Left lung (tissue), 10 donors: ENCODE results near the gene KLKB1. TPM values are rescaled to one million over a fixed set of nuclear protein-coding genes. Genes with fewer than 3 reads are reported as not detected.
"Not testable (repeated sequence)": the region's sequence is repeated elsewhere in the genome, so short reads cannot be mapped to it uniquely, and the experiment has no call there.

ENCODE experiments used
- ATAC-seq: fragments of 200-7000 bp; cut with Tn5 transposase; one replicate; pipeline ENCODE4 v1.9.1; 2020; ENCODE audit warnings: moderate library complexity
- DNase-seq, 4 donors: peaks; one replicate each; pipeline ENCODE4 v3.0.0-alpha.2; 2013 to 2020
- H3K27ac ChIP-seq, 2 donors: fragments of 200-600 bp; sonication (generic) in 1 of 2; one replicate each; pipeline versions ENCODE4 v1.5.0 to v1.8.0; 2020 to 2021
- H3K27me3 ChIP-seq, 2 donors: fragments of 200-600 bp; sonication (generic) in 1 of 2; one replicate each; pipeline versions ENCODE4 v1.5.0 to v1.8.0; 2020 to 2021
- H3K36me3 ChIP-seq, 2 donors: fragments of 200-600 bp; sonication (generic) in 1 of 2; one replicate each; pipeline versions ENCODE4 v1.5.0 to v1.8.0; 2020 to 2021
- H3K4me1 ChIP-seq, 2 donors: fragments of 200-600 bp; one replicate each; pipeline ENCODE4 v1.8.0; 2021
- H3K4me3 ChIP-seq, 2 donors: fragments of 200-600 bp; sonication (generic) in 1 of 2; one replicate each; pipeline versions ENCODE4 v1.5.0 to v1.8.0; 2020 to 2021; ENCODE audit warnings: mild to moderate bottlenecking in 1 of 2
- H3K9me3 ChIP-seq, 2 donors: fragments of 200-600 bp; sonication (generic) in 1 of 2; one replicate each; pipeline versions ENCODE4 v1.5.0 to v1.8.0; 2020 to 2021
- CTCF ChIP-seq, 2 donors: fragments of 200-600 bp; sonication (generic) in 1 of 2; IDR thresholded peaks; one replicate each; pipeline versions ENCODE4 v1.5.0 to v1.8.0; 2021; ENCODE audit warnings: antibody characterized with exemption in 2 of 2
- intact Hi-C, 2 donors: fragments of 100-400 bp; cut with DNase I; formaldehyde crosslinking; loops; one replicate each; pipeline versions ENCODE4 v1.11.2 to v1.14.2; 2022
- polyA plus RNA-seq, 6 donors: library from polyadenylated mRNA; unstranded; fragments of 120-200 nt; gene quantifications; one replicate each; pipeline ENCODE4 v1.2.1, GENCODE V29; 2013; ENCODE audit not compliant: insufficient read length in 6 of 6
- total RNA-seq, 2 donors: library from RNA; stranded (reverse); fragmentation: NEBNext Ultra II Directional; extraction: Animal tissue kit (Norgen Biotek cat#: 25700); gene quantifications; one replicate each; pipeline ENCODE4 v1.2.1, GENCODE V29; 2021
- donor health status: DM: no; HTN: yes; CAD: no.
- donor health status: DM: no; HTN: no; CAD: no.

Gene KLKB1
- total and polyA plus RNA-seq, 8 donors: 0.15 to 3.1 (median 1.2) TPM

GRCh38 chr4:186244835-186245234 lies 17.5 kb downstream of the KLKB1 start:
- H3K36me3 ChIP-seq: no peaks in the 10 kb centered on the region
- no peaks in the 10 kb centered on the region for H3K4me1 ChIP-seq
- no peak for TF ChIP-seq CTCF (IDR thresholded peaks at IDR 0.05)
- H3K27me3 ChIP-seq: no peaks in the 10 kb centered on the region
- intact Hi-C loops: no loop called here
- H3K4me3 ChIP-seq: no peak overlapping the region
- H3K9me3 ChIP-seq: peaks cover 0 to 4% of the 10 kb centered on the region in 2 donors
- no peak for DNase-seq
- ATAC-seq: no peak
- H3K27ac ChIP-seq: no peak overlapping the region

DNA sequence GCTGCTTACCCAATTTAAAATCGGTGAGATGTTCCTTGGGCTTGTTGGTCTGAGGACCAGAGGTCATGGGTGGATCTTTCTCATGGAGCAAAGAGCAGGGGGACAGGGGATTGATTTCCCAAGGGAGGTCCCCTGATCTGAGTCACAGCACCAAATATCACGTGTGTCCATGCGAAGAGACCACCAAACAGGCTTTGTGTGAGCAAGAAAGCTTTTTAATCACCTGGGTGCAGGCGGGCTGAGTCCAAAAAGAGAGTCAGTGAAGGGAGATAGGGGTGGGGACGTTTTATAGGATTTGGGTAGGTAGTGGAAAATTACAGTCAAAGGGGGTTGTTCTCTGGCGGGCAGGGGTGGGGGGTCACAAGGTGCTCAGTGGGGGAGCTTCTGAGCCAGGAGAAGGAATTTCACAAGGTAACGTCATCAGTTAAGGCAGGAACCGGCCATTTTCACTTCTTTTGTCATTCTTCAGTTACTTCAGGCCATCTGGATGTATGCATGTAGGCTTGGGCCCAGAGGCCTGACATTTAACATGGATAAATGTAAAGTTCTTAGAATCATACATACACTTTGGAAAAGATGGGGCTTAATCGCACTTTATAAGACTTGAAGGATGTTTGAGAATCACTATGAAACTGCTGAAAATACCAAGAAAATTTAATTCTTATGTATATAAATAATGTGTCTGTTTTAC lies 19.9 kb downstream of the KLKB1 start:
- intact Hi-C loops, DNase-seq, H3K9me3 ChIP-seq, H3K4me1 ChIP-seq, H3K27ac ChIP-seq, H3K4me3 ChIP-seq, H3K36me3 ChIP-seq, ATAC-seq, H3K27me3 ChIP-seq: not testable (repeated sequence)

DNA sequence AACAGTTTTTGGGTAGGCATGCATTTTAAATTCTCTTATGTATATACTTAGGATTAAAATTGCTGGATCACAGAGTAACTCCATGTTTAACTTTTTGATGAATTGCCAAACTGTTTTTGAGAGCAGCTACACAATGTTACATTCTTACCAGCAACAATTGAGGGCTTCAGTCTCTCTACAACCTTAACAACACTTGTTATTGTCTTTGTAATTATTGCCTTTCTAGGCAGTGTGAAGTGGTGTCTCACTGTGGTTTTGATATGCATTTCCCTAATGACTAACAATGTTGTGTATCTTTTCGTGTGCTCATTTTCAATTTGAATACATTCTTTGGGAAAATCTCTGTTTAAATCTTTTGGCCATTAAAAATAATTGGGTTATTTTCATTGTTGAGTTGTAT lies 21.3 kb downstream of the KLKB1 start:
- Histone ChIP-seq H3K4me3 (no peak overlapping the region), H3K36me3 (no peaks in the 10 kb centered on the region), H3K9me3 (peaks cover 0 to 4% of the 10 kb centered on the region in 2 donors), H3K27me3 (no peaks in the 10 kb centered on the region), H3K27ac (no peak overlapping the region), H3K4me1 (no peaks in the 10 kb centered on the region)
- no peak for TF ChIP-seq CTCF (IDR thresholded peaks at IDR 0.05)
- ATAC-seq (no peak), DNase-seq (no peak)
- intact Hi-C loops: no loop called here

DNA sequence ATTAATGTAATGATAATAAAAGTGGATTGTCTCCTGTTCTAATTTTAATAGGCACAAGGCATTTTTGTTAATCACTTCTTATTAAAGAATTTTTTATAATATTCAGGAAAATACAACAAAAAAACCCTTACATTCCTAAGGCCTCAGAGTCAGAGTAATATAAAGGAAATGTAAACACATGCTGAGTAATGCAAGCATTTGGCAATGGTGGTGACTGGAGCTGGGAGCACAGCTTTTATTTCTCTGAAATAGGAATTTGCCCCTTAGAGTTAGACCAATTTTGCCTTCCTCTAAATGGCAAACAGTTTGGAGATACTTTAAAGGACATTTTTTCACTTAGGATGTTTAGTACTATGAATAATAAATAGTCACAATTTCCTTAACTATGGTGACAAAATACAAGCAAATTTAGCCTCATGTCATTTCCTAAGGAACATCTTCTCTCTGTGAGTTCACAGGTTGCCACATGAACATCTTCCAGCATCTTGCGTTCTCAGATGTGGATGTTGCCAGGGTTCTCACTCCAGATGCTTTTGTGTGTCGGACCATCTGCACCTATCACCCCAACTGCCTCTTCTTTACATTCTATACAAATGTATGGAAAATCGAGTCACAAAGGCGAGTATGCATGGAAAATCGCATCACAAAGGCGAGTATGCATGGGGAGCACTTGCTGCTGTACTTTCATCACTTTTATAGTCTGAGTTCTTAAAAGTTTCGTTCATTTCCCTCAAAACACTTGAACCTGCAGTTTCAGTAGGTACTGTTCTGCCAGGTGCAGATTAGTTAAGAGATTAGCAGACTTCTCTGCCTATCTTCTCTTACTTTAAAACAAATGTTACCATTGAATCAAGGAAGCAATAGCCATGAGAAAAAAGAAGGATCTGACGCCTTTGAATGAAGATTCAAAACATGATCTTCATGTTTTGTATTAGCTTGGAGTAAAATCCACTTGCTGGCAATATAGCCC lies 22.8 kb downstream of the KLKB1 start:
- Histone ChIP-seq H3K27ac (no peak overlapping the region), H3K27me3 (no peaks in the 10 kb centered on the region), H3K4me1 (no peaks in the 10 kb centered on the region), H3K36me3 (no peaks in the 10 kb centered on the region), H3K9me3 (peaks cover 0 to 4% of the 10 kb centered on the region in 2 donors), H3K4me3 (no peak overlapping the region)
- intact Hi-C loops: no loop called here
- ATAC-seq (no peak), DNase-seq (no peak)
- no peak for TF ChIP-seq CTCF (IDR thresholded peaks at IDR 0.05)

DNA sequence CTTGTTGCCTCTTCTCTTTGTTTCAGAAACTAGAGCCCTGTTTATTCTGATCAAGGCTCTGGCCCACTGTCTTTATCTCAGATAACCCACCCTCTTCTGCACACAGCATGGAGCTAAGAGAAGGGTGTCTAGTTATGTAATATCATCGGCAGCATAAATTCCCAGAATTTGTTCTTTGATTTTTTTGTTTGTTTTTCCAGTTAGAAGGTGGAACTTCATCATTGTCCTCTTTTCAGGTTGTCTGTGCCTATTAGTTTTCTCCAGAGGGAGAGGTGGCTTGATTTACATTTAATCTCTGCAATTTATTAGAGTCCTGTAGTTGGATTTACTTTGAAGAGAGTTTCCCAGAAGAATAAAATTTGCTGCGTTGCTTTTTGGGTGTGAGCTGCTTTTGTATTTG lies 23.5 kb downstream of the KLKB1 start:
- Histone ChIP-seq H3K9me3 (no peaks in the 10 kb centered on the region), H3K4me1 (no peaks in the 10 kb centered on the region), H3K27ac (no peak overlapping the region), H3K4me3 (no peak overlapping the region), H3K36me3 (no peaks in the 10 kb centered on the region), H3K27me3 (no peaks in the 10 kb centered on the region)
- intact Hi-C loops: no loop called here
- DNase-seq: no peak
- ATAC-seq: no peak
- no peak for TF ChIP-seq CTCF (IDR thresholded peaks at IDR 0.05)
